NOMO-1 (cell line): ENCODE data around the gene SRP19.

Experiments used
- DNase-seq, 2 experiments: peaks; one replicate each; lab custom pipeline; 2025; ENCODE audit not compliant: unreplicated experiment in 2 of 2; lab: John Stamatoyannopoulos, UW

SRP19 gene

GRCh38 chr5:112918679-112919078 is 57.6 kb downstream of the SRP19 start:
- DNase-seq: no peak
